ENCODE results near the gene RPL36. TPM values are rescaled to one million over a fixed set of nuclear protein-coding genes. Genes with fewer than 3 reads are reported as not detected.

The RPL36 gene
- total and polyA plus RNA-seq, 9 of the 15 experiments (the other 6 are each of a cell fraction or from before 2014, with no cell fraction given), result 350 to 3,412 (median 1,507) TPM

DNA sequence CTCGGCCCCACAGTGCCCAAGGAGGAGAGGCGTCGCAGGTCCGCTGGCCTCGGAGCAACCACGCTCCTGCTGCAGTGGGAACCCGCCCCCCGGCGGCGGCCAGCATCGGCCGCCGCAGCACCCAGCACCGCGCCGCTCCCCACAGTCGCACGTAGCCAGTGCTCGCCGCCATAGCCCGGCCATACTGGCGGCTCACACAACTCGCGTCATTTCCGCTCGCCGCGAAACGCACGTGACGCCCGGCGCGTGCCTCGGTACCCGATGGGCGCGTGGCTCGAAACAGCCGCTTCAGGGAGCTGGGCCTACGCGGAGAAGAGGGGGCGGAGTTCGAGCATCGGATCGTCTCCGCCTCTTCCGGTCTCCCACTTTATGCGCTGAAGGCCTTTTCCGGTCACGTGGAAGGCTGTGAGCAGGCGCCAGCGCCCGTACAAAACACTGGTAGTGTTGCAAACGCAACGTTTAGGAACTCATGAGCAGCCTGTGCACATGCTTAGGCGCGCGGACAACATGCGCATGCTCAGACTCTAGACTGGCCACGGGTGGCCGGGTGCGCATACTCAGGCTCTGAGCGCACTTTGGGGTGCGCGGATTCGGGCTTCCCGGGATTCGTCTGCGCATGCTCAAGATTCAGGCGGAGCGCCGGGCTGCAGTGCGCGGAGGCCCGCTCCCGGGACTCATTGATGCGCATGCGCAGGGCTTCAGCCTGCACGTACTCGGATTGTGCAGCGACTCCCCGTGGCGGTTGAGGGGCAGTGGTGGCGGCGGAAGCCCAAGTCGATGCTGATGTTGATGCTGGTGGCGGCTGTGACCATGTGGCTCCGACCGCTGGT, 30.1 kb downstream of the RPL36 start, which contains the start of the genes CATSPERD and LONP1 (continued):
- TF ChIP-seq, protein P1, sequence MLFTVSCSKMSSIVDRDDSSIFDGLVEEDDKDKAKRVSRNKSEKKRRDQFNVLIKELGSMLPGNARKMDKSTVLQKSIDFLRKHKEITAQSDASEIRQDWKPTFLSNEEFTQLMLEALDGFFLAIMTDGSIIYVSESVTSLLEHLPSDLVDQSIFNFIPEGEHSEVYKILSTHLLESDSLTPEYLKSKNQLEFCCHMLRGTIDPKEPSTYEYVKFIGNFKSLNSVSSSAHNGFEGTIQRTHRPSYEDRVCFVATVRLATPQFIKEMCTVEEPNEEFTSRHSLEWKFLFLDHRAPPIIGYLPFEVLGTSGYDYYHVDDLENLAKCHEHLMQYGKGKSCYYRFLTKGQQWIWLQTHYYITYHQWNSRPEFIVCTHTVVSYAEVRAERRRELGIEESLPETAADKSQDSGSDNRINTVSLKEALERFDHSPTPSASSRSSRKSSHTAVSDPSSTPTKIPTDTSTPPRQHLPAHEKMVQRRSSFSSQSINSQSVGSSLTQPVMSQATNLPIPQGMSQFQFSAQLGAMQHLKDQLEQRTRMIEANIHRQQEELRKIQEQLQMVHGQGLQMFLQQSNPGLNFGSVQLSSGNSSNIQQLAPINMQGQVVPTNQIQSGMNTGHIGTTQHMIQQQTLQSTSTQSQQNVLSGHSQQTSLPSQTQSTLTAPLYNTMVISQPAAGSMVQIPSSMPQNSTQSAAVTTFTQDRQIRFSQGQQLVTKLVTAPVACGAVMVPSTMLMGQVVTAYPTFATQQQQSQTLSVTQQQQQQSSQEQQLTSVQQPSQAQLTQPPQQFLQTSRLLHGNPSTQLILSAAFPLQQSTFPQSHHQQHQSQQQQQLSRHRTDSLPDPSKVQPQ (CRISPR knock-in tag; IDR thresholded peaks at IDR 0.05; ENCODE audit: borderline replicate concordance), result no peak
- TF ChIP-seq ZC3H11A (IDR thresholded peaks at IDR 0.05; ENCODE audit: low read depth, low read length) (peak; percentile 25; the same call in 1 of the 2 replicates), FOXA3 (CRISPR knock-in tag; conservative IDR thresholded peaks at IDR 0.05 in 1 of 2, IDR thresholded peaks at IDR 0.05 in 1 of 2) (no peak; a peak in 1 of 4 replicates), RNF2 (IDR thresholded peaks at IDR 0.05) (peak; percentile 71; the same call in 1 of the 2 replicates), TCF3 (CRISPR knock-in tag; IDR thresholded peaks at IDR 0.05) (no peak; the same call in 1 of the 2 replicates), SRSF3 (IDR thresholded peaks at IDR 0.05; ENCODE audit: insufficient read depth, low read length) (no peak), ZNF707 (CRISPR knock-in tag; conservative IDR thresholded peaks at IDR 0.05) (no peak), MAFG (tag; conservative IDR thresholded peaks at IDR 0.05) (no peak), POLR2A (conservative IDR thresholded peaks at IDR 0.05) (peak; percentile 87), SUPT5H (IDR thresholded peaks at IDR 0.05) (peak; percentile 80), ZNF140 (CRISPR knock-in tag; IDR thresholded peaks at IDR 0.05) (no peak), ZNF507 (tag; conservative IDR thresholded peaks at IDR 0.05) (no peak), NELFE (IDR thresholded peaks at IDR 0.05; ENCODE audit: insufficient read depth, insufficient read length) (no peak), ZNF695 (CRISPR knock-in tag; IDR thresholded peaks at IDR 0.05) (no peak), ZBTB17 (CRISPR knock-in tag; IDR thresholded peaks at IDR 0.05) (0 out of 2 replicates have a peak, but pooled peaks have one; percentile 24), ZNF785 (CRISPR knock-in tag; IDR thresholded peaks at IDR 0.05) (peak; percentile 89; the same call in 1 of the 2 replicates)
- TF ChIP-seq, protein P2, sequence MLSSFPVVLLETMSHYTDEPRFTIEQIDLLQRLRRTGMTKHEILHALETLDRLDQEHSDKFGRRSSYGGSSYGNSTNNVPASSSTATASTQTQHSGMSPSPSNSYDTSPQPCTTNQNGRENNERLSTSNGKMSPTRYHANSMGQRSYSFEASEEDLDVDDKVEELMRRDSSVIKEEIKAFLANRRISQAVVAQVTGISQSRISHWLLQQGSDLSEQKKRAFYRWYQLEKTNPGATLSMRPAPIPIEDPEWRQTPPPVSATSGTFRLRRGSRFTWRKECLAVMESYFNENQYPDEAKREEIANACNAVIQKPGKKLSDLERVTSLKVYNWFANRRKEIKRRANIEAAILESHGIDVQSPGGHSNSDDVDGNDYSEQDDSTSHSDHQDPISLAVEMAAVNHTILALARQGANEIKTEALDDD (IDR thresholded peaks at IDR 0.05), result no peak
- TF ChIP-seq, protein P3, sequence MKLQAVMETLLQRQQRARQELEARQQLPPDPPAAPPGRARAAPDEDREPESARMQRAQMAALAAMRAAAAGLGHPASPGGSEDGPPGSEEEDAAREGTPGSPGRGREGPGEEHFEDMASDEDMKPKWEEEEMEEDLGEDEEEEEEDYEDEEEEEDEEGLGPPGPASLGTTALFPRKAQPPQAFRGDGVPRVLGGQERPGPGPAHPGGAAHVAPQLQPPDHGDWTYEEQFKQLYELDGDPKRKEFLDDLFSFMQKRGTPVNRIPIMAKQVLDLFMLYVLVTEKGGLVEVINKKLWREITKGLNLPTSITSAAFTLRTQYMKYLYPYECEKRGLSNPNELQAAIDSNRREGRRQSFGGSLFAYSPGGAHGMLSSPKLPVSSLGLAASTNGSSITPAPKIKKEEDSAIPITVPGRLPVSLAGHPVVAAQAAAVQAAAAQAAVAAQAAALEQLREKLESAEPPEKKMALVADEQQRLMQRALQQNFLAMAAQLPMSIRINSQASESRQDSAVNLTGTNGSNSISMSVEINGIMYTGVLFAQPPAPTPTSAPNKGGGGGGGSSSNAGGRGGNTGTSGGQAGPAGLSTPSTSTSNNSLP (IDR thresholded peaks at IDR 0.05; ENCODE audit: borderline replicate concordance, low read depth, low read length), result no peak
- TF ChIP-seq, protein P4, sequence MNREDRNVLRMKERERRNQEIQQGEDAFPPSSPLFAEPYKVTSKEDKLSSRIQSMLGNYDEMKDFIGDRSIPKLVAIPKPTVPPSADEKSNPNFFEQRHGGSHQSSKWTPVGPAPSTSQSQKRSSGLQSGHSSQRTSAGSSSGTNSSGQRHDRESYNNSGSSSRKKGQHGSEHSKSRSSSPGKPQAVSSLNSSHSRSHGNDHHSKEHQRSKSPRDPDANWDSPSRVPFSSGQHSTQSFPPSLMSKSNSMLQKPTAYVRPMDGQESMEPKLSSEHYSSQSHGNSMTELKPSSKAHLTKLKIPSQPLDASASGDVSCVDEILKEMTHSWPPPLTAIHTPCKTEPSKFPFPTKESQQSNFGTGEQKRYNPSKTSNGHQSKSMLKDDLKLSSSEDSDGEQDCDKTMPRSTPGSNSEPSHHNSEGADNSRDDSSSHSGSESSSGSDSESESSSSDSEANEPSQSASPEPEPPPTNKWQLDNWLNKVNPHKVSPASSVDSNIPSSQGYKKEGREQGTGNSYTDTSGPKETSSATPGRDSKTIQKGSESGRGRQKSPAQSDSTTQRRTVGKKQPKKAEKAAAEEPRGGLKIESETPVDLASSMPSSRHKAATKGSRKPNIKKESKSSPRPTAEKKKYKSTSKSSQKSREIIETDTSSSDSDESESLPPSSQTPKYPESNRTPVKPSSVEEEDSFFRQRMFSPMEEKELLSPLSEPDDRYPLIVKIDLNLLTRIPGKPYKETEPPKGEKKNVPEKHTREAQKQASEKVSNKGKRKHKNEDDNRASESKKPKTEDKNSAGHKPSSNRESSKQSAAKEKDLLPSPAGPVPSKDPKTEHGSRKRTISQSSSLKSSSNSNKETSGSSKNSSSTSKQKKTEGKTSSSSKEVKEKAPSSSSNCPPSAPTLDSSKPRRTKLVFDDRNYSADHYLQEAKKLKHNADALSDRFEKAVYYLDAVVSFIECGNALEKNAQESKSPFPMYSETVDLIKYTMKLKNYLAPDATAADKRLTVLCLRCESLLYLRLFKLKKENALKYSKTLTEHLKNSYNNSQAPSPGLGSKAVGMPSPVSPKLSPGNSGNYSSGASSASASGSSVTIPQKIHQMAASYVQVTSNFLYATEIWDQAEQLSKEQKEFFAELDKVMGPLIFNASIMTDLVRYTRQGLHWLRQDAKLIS (CRISPR knock-in tag; IDR thresholded peaks at IDR 0.05), result peak; percentile 72; the same call in 1 of the 2 replicates

Measured in K562 (cell line).